GM18909 (cell line): ENCODE measurements around the gene EPS8.
A peak's percentile ranks its signal among the peaks of the same experiment; 100 is the strongest.

Experiments
- ATAC-seq: cut with Tn5 transposase; IDR thresholded peaks from one replicate; pipeline ENCODE4 v1.9.1; 2021; ENCODE audit warnings: mild to moderate bottlenecking; ENCODE audit not compliant: unreplicated experiment, poor library complexity

EPS8 gene

GRCh38 chr12:15664491-15664890, 124.7 kb downstream of the EPS8 start:
- no peak for ATAC-seq

GRCh38 chr12:15662983-15663659, 126.1 kb downstream of the EPS8 start:
- ATAC-seq: no peak

DNA sequence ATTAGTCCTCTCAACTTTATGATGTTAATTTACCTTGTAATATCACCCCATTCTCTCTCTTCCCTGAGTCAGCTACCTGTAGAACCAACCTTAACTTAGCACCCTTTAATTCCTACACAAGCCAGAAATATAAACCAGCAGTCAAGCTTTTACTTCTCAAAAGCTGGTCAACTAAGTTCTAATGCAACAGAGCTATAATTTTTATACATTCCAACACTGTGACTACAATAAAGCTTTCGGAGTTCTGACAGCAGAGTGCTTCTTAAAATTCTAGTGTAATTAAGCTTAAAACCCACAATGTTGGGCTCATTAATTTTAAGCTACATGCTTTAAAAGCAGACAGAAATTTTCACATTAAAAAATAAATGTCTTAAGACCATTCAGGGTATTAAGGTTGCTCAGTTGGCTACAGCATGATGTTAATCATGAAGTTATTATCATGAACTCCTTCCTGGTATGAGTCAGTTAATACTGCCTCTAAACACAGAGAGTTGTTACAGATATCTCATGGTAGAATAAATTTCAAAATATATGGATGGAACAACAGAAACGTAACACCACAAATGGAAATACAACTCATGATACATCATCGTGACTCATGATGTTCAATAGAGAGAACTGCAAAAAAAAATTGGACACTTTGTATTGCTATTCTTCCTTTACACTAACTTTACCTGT, 126.7 kb downstream of the EPS8 start:
- no peak for ATAC-seq

DNA sequence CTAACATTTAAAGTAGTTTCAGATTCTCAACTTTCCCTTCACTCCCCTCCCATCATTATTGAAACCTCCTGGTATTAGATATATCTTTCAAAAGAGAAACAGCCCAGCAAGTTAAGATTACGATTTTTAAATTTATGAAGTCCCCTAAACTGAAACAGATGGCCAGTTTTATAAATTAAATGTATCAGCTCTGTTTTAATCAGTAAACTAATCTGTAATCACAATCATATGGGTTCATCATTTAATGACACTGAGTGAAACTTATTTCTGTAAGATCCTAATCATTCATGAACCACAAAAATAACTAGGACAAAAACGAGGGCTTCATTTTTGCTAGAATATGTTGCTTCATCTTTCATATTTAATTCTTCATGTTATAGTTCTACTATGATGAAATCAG, 137.8 kb downstream of the EPS8 start:
- ATAC-seq: no peak

DNA sequence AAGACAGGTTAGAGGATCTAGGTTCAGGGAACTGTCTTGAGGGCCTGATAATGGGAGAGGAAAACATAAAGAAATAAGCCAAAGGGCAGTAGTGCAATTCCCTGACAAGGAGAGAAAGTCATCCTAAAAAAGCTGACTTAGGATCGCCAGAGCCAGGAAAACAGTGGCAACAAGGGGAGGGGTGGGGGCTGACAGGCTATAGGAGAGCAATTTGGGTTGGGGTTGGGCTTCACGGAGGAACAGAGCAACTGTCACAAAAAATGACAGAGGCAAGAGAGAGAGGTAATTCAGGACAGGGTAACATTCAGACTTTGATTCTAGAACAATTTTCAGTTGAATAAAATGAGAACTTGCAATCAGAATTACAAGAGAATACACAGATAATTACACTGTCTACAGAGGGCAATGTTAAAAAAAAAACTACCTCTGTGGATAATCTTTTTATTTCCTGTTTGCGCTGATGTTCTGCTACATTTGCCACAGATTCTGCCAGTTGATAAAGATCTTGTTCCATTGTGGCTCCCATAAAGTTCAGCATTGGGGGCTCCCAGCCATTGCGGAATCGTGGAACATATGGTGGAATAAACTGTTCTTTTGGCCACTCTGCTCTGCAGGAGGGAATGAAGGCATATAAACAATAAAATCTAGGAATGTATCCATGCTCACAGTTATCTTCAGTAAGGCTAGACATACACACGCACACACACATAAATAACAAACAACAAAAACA, 138.6 kb downstream of the EPS8 start:
- no peak for ATAC-seq

- no peak for ATAC-seq
These were observed 139.8 kb downstream of the EPS8 start for GRCh38 chr12:15649347-15649746.

- ATAC-seq: no peak
These were observed 140.6 kb downstream of the EPS8 start for GRCh38 chr12:15648558-15648957.

DNA sequence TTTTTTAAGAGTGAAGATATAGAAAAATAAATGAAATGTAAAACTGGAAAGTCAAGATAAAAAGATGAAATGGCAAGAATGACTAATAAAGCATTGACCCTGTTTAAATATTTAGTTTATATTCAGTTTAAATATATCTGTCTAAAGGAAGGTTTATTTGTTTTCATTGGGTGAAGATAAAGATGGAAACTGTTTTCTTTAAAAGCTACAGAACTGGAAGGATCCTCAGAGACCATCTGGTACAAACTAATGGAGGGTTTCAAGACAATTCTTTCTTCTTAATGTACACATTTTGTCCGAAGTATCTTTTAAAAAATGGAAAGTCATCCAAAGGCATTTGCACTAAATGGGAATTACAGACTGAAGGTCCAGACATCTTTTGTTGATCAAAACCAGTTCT, 142.6 kb downstream of the EPS8 start:
- no peak for ATAC-seq

DNA sequence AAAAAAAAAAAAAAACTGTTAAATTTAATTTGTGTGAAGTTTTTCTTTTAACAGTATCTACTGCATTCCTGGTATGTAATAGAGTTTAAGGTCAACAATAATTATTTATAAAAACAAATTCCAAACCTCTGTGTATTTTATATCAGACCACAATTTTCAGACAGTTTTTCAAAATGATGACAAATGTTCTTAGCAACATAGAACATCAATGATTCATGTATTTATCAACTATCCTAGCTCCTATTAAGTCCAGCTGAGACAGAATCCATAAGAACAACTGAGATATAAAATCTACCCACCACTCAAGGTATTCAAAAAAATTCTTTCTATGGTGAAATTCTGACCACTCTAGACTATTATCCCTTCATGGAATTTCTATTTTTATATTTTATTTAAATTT, 144.5 kb downstream of the EPS8 start:
- ATAC-seq: no peak

DNA sequence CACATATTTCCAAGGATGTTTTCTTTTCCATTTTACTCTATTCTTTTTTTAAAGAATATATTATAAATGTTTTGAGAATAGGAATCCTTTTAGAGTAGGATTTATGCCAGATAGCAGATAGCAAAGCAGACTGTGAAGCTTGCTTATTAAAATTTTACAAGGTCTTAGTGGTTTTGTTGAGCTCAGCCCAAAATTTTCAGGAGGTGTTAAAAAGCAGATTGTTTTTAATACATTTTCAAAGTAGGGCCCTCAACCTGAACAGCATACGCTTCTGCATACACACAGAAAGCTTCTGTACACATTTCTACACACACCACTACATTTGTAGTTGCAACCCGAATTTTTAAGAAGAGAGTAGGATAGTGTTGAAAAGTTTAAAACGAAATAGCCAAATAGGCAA, 151.0 kb downstream of the EPS8 start:
- no peak for ATAC-seq

DNA sequence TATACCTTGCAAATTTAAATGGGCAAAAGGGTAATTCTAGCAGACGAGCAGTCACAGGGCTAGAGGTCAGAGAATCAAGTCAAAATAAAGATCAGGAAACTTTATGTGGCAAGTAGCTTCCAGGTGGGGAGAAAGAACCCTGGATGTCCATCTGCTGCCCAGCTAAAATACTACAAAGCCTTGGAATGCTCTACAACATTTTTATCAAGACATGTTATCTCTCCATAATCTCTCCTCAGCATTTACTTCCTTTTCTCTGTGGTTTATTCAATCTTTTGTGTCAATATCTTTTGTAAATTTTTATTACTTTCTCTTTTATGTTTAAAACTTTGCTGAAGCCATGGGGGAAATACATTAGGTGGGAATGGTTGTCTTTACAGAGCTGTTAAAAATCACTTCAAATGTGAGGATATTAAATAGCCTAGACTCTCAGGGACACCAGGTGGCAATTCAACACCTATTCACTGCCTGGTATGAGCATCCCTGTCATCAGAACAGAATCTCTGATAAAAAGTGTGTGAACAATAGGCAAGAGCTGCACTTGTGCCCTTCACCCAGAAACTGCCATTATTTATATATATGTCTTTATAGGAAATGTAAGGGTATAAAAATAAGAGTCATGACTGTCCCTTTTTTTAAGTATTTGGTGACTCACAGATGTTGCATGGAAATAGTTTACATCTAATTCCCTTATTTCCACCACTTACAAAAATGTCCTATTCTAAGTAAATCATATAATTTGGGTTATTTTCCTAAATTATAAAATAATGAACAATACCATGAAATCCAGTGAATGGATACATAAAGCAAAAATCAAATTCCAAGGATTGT, 152.9 kb downstream of the EPS8 start:
- no peak for ATAC-seq

DNA sequence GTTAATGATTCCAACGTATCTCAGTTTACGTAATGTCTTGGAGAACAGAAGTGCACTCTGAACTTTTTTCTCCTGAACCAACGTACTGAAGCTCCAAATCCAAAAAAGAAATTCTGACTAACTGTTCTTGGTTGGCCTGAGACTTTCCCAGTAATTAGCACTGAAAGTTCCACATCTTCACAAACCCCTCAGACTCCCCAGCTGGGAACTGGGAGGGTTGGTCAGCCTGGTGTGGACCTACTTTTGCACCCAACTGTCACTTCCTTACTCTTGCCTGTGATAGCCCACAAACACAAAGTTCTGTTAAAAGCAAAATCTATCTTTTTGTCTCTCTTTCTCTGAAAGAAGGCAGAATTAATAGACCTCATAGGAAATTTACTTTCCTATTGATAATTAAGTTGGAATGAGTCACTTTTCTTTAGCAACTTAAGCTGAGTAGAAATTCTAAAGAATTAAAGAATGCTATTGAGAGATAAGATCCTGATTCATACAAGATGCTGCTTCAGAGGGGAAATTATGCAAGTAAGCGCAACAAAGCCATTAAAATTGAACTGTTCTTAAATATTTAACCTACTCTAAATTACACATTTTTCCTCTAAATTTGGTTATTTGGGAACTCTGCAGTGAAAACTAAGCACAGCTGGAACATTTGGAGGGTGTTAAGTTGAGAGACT, 155.0 kb downstream of the EPS8 start:
- no peak for ATAC-seq

- ATAC-seq: no peak
These were observed 156.0 kb downstream of the EPS8 start for GRCh38 chr12:15633201-15633600.

DNA sequence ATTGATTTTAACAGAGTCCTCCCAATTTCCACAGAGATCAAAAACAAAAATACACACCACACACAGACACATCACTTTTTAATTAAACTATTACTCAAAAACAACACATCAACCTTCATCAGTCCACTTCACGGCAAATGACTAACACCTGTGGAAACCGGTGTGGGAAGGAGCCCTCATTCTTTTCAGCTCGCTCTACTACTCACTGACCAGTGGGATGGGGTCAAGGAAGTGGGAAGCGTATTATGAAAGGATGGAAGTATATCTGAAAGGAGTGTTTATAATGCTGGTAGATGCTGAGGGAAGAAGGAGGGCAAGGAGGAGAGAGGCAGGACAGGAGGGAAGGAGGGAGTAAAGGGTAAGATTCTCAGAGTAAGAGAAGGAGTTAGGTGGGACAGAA, 156.5 kb downstream of the EPS8 start:
- ATAC-seq: no peak

DNA sequence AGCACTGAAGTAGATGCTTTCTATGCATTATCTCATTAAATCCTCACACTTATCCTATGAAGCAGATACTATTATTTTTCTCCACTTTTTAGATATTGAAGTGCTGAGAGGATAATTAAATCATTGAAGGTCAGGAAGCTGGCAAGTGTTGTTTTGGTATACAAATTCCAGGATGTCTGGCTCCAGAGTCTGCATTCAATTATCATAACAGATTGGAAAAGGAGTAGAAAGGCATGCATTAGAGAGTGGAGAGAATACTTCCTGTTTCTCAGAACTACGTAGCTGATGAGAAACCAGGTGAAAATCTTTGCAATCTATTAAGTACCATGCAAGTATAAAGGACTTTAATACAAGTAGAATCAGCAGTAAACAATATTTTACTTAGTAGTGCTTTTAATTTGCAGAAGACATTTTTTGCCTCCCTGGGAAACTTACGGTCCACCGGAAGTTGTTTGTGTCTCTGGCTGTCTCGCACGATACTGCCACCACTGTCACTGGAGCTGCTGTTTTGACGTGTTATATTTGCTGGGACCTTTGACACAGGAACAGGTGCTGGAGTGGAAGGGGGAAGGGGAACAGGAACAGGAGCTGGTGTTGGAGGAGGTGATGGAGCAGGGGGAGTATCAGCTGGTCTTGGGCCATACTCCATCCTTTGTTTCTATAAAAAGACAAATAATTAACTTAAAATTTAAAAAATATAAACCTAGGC, 158.0 kb downstream of the EPS8 start:
- ATAC-seq: no peak

DNA sequence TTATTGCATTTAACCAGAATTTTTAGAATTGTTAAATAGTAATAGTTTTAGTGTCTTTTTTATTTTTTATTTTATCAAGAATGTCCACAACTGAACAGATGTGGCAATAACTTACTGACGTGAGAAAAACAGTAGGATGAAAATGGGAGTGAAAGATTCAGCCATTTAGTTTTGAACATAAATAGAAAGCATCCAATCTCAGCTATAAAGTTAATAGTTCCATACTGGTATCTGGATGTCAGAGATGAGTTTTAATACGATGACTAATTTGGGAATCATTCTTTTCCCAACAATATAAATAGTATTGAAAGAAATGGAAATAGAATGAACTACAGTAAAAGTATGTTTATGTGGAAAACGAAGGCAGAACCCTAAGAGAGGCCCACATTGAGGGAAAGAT, 159.4 kb downstream of the EPS8 start:
- ATAC-seq: no peak

GRCh38 chr12:15629108-15629507, 160.1 kb downstream of the EPS8 start:
- peak; percentile 67 for ATAC-seq

- no peak for ATAC-seq
These were observed 160.9 kb downstream of the EPS8 start for GRCh38 chr12:15627995-15628945.
